CD14-positive monocyte (primary cell): Measurements from ENCODE around the gene VPS33B. TPM values are rescaled to one million over a fixed set of nuclear protein-coding genes. Genes with fewer than 3 reads are reported as not detected.

ENCODE experiments used
- DNase-seq, 3 donors: peaks; one replicate each; pipeline ENCODE4 v3.0.0-alpha.2; 2011 to 2022
- H2AFZ ChIP-seq: 2 replicates; pipeline ENCODE4 v1.6.0; 2012; ENCODE audit warnings: mild to moderate bottlenecking, low read depth, low read length, inconsistent platforms; ENCODE audit not compliant: insufficient read depth, poor library complexity, severe bottlenecking
- H3K27ac ChIP-seq, 2 donors: 1 replicate in 1 of 2; 2 replicates in 1 of 2; pipeline ENCODE4 v1.5.1; 2012 to 2013; ENCODE audit warnings: low read length in 2 of 2, control low read depth in 1 of 2, inconsistent platforms in 1 of 2, low read depth in 1 of 2, mild to moderate bottlenecking in 1 of 2
- H3K27me3 ChIP-seq, 2 donors: one replicate each; pipeline versions ENCODE4 v1.6.0 to v1.6.1; 2011 to 2013; ENCODE audit warnings: low read length in 2 of 2; ENCODE audit not compliant: control insufficient read depth in 2 of 2, insufficient read depth in 2 of 2
- H3K36me3 ChIP-seq, 2 donors: replicated peaks in 1 of 2; 1 replicate in 1 of 2; 2 replicates in 1 of 2; pipeline versions ENCODE4 v1.5.1 to v1.6.1; 2012 to 2013; ENCODE audit warnings: low read length in 2 of 2, control low read depth in 1 of 2, inconsistent platforms in 1 of 2, mild to moderate bottlenecking in 1 of 2; ENCODE audit not compliant: insufficient read depth in 2 of 2, control insufficient read depth in 1 of 2
- H3K4me1 ChIP-seq, 2 donors: 1 replicate in 1 of 2; 2 replicates in 1 of 2; pipeline versions ENCODE4 v1.5.1 to v1.6.1; 2012 to 2013; ENCODE audit warnings: low read length in 2 of 2, control low read depth in 1 of 2, inconsistent platforms in 1 of 2, mild to moderate bottlenecking in 1 of 2, moderate library complexity in 1 of 2; ENCODE audit not compliant: insufficient read depth in 2 of 2, control insufficient read depth in 1 of 2
- H3K4me2 ChIP-seq: replicated peaks from 2 replicates; pipeline ENCODE3; 2012; ENCODE audit warnings: low read length, moderate library complexity, mild to moderate bottlenecking; ENCODE audit not compliant: poor library complexity, severe bottlenecking; ENCODE audit errors: extremely low read depth
- H3K4me3 ChIP-seq, 3 experiments: fragments of 200-600 bp in 1 of 3; sonication (generic) in 1 of 3; replicated peaks in 1 of 3; 1 replicate in 2 of 3; 2 replicates in 1 of 3; pipeline ENCODE4 v1.5.1; 2011 to 2013; ENCODE audit warnings: low read length in 3 of 3, mild to moderate bottlenecking in 3 of 3, control low read depth in 2 of 3, low read depth in 2 of 3, inconsistent platforms in 1 of 3, moderate library complexity in 1 of 3
- H3K79me2 ChIP-seq: 2 replicates; pipeline ENCODE4 v1.6.0; 2012; ENCODE audit warnings: mild to moderate bottlenecking, control low read depth, inconsistent platforms, low read length, moderate library complexity; ENCODE audit not compliant: insufficient read depth
- H3K9ac ChIP-seq: 2 replicates; pipeline ENCODE4 v1.6.0; 2017; ENCODE audit warnings: low read length, mild to moderate bottlenecking; ENCODE audit not compliant: insufficient read depth, poor library complexity, severe bottlenecking
- H3K9me3 ChIP-seq, 2 donors: replicated peaks in 1 of 2; 1 replicate in 1 of 2; 2 replicates in 1 of 2; pipeline versions ENCODE4 v1.5.1 to v1.6.1; 2012 to 2013; ENCODE audit warnings: low read length in 2 of 2, control low read depth in 1 of 2; ENCODE audit not compliant: control insufficient read depth in 1 of 2, insufficient read depth in 1 of 2
- H4K20me1 ChIP-seq: 2 replicates; pipeline ENCODE4 v1.6.0; 2012; ENCODE audit warnings: mild to moderate bottlenecking, low read length, control low read depth, moderate library complexity; ENCODE audit not compliant: insufficient read depth
- H3K27ac Mint-ChIP-seq, 7 donors: one replicate each; pipeline ENCODE4 v1.8.0; 2020; ENCODE audit warnings: mild to moderate bottlenecking in 7 of 7, mixed read lengths in 7 of 7, moderate library complexity in 6 of 7, inconsistent platforms in 2 of 7
- H3K27me3 Mint-ChIP-seq, 3 donors: one replicate each; pipeline ENCODE4 v1.8.0; 2021 to 2022; ENCODE audit warnings: low read depth in 3 of 3, mild to moderate bottlenecking in 3 of 3, mixed read lengths in 3 of 3, moderate library complexity in 3 of 3, inconsistent platforms in 1 of 3
- H3K36me3 Mint-ChIP-seq, 2 donors: one replicate each; pipeline ENCODE4 v1.8.0; 2020; ENCODE audit warnings: mixed read lengths in 2 of 2, inconsistent platforms in 1 of 2, mild to moderate bottlenecking in 1 of 2
- H3K4me1 Mint-ChIP-seq: one replicate; pipeline ENCODE4 v1.8.0; 2020; ENCODE audit warnings: mild to moderate bottlenecking, mixed read lengths
- H3K4me3 Mint-ChIP-seq, 2 donors: one replicate each; pipeline ENCODE4 v1.8.0; 2020; ENCODE audit warnings: mild to moderate bottlenecking in 2 of 2, mixed read lengths in 2 of 2, moderate library complexity in 1 of 2
- H3K9me3 Mint-ChIP-seq, 7 donors: one replicate each; pipeline ENCODE4 v1.8.0; 2020 to 2022; ENCODE audit warnings: mixed read lengths in 7 of 7, mild to moderate bottlenecking in 6 of 7, moderate library complexity in 6 of 7, inconsistent platforms in 2 of 7
- WGBS: methylation state at CpG from one replicate; pipeline ENCODE4 v1.1.5; 2013; ENCODE audit warnings: missing lambda C conversion rate; ENCODE audit not compliant: insufficient coverage; 5-methylcytosine and 5-hydroxymethylcytosine counted together
- intact Hi-C, 2 donors: fragments of 100-400 bp; cut with micrococcal nuclease; formaldehyde crosslinking; loops; one replicate each; pipeline versions ENCODE4 v1.15.0 to v1.15.1; 2023
- polyA plus RNA-seq, 3 donors: library from polyadenylated mRNA; depleted of rRNA in 1 of 3; unstranded in 2 of 3; stranded (reverse) in 1 of 3; fragments of 300-500 nt in 2 of 3; fragments of >200 nt in 1 of 3; fragmentation: Illumina TruSeq in 2 of 3; gene quantifications; 1 replicate in 2 of 3; 2 replicates in 1 of 3; pipeline ENCODE4 v1.2.3, GENCODE V29; 2012 to 2021
- TF ChIP-seq, protein P1 (sequence below): fragments of 200-600 bp; IDR thresholded peaks from one replicate; pipeline ENCODE4 v1.8.0; 2022; ENCODE audit warnings: antibody characterized with exemption, mild to moderate bottlenecking

VPS33B gene
- polyA plus RNA-seq, 3 donors = 4.0 to 16.9 (median 4.8) TPM

DNA sequence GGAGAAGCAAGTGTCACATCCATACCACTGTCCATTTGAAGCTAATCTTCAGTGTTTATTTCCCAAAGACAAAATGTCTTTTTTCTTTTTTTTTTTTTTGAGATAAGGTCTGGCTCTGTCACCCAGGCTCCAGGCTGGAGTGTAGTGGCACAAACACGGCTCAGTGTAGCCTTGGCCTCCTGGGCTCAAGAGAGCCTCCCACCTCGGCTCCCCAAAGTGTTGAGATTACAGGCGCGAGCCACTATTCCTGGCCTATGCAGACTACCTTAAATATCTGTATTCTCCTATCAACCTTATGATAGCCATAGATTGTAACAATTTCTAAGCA lies 27.7 kb upstream of the VPS33B start:
- H3K36me3 Mint-ChIP-seq = no peaks in the 10 kb centered on the region
- H3K4me2 ChIP-seq = no peak overlapping the region
- no peak for DNase-seq
- no peaks in the 10 kb centered on the region for H3K9me3 ChIP-seq
- peaks cover 22 to 31% of the 10 kb centered on the region in 2 donors for H3K4me1 ChIP-seq
- H3K4me3 Mint-ChIP-seq = no peak overlapping the region
- no peaks in the 10 kb centered on the region for H3K79me2 ChIP-seq
- H3K4me3 ChIP-seq = no peak overlapping the region
- no peaks in the 10 kb centered on the region for H4K20me1 ChIP-seq
- peaks cover 32% of the 10 kb centered on the region for H3K4me1 Mint-ChIP-seq
- H3K27me3 Mint-ChIP-seq = peaks cover 20 to 22% (median 22%) of the 10 kb centered on the region in 3 donors
- no peak overlapping the region for H2AFZ ChIP-seq
- 100% methylated on average over 2 of the region's 4 CpGs for WGBS
- TF ChIP-seq, protein P1, sequence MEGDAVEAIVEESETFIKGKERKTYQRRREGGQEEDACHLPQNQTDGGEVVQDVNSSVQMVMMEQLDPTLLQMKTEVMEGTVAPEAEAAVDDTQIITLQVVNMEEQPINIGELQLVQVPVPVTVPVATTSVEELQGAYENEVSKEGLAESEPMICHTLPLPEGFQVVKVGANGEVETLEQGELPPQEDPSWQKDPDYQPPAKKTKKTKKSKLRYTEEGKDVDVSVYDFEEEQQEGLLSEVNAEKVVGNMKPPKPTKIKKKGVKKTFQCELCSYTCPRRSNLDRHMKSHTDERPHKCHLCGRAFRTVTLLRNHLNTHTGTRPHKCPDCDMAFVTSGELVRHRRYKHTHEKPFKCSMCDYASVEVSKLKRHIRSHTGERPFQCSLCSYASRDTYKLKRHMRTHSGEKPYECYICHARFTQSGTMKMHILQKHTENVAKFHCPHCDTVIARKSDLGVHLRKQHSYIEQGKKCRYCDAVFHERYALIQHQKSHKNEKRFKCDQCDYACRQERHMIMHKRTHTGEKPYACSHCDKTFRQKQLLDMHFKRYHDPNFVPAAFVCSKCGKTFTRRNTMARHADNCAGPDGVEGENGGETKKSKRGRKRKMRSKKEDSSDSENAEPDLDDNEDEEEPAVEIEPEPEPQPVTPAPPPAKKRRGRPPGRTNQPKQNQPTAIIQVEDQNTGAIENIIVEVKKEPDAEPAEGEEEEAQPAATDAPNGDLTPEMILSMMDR = no peak
- H3K27ac ChIP-seq = no peak overlapping the region
- no peak overlapping the region for H3K27ac Mint-ChIP-seq
- no peak overlapping the region for H3K9ac ChIP-seq
- no peaks in the 10 kb centered on the region for H3K36me3 ChIP-seq
- peaks cover 10 to 13% of the 10 kb centered on the region in 2 donors for H3K27me3 ChIP-seq
- H3K9me3 Mint-ChIP-seq = peaks cover 3 to 13% (median 9%) of the 10 kb centered on the region in 7 donors
- intact Hi-C loops = no loop called here

- peaks cover 17 to 19% (median 17%) of the 10 kb centered on the region in 3 donors for H3K27me3 Mint-ChIP-seq
- peak; percentile 25 to 44 (median 33) for DNase-seq
- WGBS = 55% methylated on average over 9 of the region's 12 CpGs
- no peak overlapping the region for H3K27ac Mint-ChIP-seq
- H3K9me3 ChIP-seq = no peaks in the 10 kb centered on the region
- H3K4me1 Mint-ChIP-seq = peaks cover 34% of the 10 kb centered on the region
- no peak overlapping the region for H3K9ac ChIP-seq
- H3K4me2 ChIP-seq = no peak overlapping the region
- intact Hi-C loops = no loop called here
- no peaks in the 10 kb centered on the region for H4K20me1 ChIP-seq
- TF ChIP-seq, protein P1 = peak; percentile 54
- no peak overlapping the region for H3K27ac ChIP-seq
- H3K4me3 ChIP-seq = no peak overlapping the region
- no peaks in the 10 kb centered on the region for H3K36me3 Mint-ChIP-seq
- no peaks in the 10 kb centered on the region for H3K36me3 ChIP-seq
- peak overlapping the region in 1 of 2 donors; percentile 75 for H3K4me3 Mint-ChIP-seq
- peaks cover 3 to 13% (median 9%) of the 10 kb centered on the region in 7 donors for H3K9me3 Mint-ChIP-seq
- H3K79me2 ChIP-seq = no peaks in the 10 kb centered on the region
- peaks cover 22 to 33% of the 10 kb centered on the region in 2 donors for H3K4me1 ChIP-seq
- no peak overlapping the region for H2AFZ ChIP-seq
- H3K27me3 ChIP-seq = peaks cover 5 to 8% of the 10 kb centered on the region in 2 donors
Observed at GRCh38 chr15:91049378-91050127, 27.2 kb upstream of the VPS33B start.
